ENCODE results near the gene PTPRF.
A peak's percentile ranks its signal among the peaks of the same experiment; 100 is the strongest.

Gene PTPRF

DNA sequence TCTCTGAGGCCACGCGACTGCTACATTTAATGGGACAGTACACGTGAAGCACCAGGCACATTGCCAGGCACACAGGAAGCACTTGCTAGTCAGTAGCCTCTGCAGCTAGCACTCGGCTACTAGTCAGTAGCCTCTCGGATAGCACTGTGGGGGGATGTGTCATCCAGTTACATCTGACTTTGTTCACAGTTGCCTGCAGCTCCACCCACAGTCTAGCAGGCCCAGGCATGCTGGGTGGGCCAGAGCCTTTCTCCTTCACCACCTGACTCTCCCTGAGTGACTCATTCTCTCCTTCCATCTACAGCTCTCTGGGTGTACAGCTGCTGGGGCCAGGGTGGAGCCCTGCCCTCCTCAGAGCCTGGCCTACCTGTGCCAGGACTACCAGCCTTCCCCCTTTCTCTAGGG is 51.5 kb downstream of the PTPRF start:
- DNase-seq (ENCODE audit: low read depth), result peak; percentile 97

DNA sequence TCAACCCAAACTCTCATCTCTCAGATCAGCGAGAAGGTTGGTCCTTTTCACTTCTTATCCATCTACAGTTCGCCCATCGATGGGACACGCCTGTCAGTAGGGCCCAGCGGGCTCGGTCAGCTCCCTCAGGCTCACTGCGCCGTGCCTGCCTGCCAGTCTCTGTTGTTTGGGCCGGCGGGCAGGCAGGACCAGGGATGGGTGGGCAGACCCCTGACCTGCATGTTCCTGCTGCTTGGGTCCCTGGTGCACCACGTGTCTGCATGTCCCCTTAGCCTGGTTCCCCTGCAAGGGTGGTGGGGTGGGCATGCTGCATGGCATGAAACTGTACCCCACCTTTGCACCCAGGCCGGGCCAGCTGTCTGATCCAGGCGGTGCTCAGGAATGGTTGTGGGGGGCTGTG is 52.4 kb downstream of the PTPRF start:
- DNase-seq (ENCODE audit: low read depth), result no peak

DNA sequence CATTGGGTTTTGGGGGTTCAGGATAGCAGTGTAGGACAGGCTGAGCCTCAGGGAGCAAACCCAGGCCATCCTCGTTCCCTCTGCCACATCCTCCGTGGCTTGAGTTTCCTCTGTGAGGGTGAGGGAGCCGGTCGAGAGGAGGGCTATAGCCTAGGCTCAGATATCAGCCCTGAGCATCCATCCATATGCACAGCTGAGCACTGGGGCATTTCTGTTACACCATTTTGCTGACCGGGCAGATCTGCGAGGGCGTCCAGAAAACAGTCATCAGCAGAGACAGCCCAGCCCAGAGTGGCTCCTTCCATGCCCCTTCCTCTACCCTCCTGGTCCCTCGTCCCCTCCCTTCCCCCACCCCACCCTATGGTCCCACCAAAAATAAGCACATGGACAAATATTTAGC is 53.5 kb downstream of the PTPRF start:
- no peak for DNase-seq (ENCODE audit: low read depth)

DNA sequence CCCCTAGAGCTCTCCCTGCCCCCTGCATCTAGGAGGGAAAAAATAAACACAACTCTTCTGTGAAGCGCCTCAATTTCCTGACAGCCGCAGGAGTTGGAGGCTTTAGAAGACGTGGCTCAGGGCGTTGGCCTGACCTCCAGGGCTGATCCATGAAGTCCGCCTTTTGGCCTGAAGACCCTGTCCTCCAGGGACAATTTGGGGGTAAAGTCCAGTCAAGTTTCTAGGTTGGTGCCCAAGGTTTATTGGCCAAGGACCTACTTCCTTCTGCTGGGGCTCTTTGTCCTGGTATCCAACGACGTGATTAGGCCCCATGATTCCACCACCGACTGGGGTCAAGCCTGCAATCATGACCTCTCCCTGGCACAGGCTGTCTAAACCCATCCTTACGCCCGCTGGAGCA is 54.9 kb downstream of the PTPRF start:
- DNase-seq (ENCODE audit: low read depth), result no peak

DNA sequence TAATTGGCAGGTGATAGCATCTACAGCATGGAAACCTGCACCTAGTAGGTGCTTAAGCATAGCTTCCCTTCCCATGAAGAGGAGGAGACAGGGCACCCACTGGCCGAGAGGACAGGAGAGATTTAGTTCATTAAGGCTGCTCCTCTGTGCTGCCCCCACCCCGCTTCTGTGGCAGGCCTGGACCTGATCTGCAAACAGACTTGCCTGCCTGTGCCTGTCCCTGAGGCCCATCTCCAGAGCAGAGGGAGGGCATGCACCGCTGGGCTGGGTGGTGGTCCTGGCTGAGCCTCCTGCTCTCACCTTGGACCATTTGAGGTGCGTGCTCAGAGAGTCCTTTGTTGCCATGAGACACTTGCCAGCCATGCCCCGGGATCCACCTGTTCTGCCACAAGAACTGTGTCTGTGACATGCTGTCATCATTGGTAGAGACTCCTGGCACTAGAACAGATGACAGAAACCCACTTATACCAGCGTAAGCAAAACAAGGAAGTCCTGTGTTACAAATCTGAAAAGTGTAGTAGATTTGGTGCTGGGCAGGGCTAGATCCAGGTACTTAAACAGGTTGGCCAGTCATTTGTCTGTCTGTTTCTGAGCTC is 55.6 kb downstream of the PTPRF start:
- DNase-seq (ENCODE audit: low read depth), result no peak

DNA sequence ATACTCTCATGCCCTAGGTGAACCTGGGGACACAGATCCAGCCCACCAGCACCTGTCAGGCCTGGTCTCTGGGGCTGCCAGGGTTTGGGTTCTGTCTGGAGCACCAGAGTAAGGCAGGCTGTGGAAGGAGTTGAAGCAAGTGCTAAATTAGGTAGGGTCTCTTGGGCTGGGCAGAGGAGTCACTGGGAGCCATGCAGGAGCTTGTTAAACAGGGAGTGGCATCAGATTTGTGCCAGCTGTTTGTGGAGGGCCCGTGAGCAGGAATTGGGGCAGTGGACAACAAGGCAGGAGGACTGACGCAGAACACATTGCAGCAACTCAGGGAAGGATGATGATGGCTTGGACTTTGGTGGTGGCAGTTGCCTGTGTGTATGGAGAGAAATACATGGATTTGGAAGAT is 56.3 kb downstream of the PTPRF start:
- DNase-seq (ENCODE audit: low read depth), result no peak

DNA sequence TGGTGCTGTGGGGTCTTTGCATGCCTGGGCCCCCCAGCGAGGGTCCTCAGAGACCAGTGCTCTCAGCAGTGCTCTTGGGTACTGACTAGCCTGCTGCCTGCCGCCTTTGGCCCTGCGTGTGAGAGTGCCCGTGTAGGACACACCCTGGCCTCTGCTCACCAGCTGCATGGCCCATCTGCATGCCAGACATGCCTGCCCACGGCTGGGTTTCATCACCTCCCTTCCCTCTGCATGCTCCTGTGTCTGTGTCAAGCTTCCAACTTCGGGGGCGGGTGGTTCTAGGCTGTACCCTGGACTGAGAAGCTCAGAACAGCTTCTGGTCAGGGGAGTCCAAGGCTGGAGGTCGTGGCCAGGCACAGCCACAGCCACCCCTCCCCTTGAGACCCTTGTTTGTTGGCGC is 56.9 kb downstream of the PTPRF start:
- no peak for DNase-seq (ENCODE audit: low read depth)

DNA sequence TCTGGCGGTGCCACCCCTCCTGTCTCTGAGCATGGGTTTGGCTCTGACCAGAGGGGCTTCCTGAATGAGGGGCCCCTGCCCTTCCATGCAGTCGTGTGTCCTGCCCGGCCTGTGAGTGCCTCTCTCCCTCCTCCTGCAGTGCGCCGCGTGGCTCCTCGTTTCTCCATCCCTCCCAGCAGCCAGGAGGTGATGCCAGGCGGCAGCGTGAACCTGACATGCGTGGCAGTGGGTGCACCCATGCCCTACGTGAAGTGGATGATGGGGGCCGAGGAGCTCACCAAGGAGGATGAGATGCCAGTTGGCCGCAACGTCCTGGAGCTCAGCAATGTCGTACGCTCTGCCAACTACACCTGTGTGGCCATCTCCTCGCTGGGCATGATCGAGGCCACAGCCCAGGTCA is 57.9 kb downstream of the PTPRF start:
- DNase-seq (ENCODE audit: low read depth), result no peak

DNA sequence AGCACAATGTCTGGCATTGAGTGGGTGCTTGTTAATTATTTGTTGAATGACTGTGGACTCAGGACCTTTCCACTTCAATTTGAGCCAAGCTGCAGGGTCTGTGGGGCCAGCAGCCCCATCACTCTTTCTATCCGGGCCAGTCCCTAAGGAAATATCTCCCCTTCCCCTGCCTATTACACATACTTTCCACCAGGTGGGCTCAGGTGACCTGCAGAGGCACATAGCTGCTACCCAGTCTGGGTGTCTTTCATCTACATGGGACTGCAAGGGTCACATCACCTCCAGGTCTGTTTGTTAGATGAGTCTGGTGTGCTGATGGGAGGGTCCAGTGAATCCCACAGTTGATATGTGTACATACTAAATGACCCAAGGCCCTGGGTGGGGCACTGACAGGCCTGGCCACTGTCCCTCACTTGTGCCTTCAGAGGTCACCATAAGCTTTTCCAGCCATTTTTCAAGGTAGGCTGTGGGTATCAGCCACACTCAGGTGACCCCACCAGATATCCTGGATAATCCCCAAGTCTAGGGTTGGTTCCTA is 59.8 kb downstream of the PTPRF start:
- no peak for DNase-seq (ENCODE audit: low read depth)

DNA sequence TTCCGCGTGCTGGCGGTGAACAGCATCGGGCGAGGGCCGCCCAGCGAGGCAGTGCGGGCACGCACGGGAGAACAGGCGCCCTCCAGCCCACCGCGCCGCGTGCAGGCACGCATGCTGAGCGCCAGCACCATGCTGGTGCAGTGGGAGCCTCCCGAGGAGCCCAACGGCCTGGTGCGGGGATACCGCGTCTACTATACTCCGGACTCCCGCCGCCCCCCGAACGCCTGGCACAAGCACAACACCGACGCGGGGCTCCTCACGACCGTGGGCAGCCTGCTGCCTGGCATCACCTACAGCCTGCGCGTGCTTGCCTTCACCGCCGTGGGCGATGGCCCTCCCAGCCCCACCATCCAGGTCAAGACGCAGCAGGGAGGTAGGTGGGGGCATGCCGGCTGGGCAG is 60.5 kb downstream of the PTPRF start:
- DNase-seq (ENCODE audit: low read depth), result no peak

DNA sequence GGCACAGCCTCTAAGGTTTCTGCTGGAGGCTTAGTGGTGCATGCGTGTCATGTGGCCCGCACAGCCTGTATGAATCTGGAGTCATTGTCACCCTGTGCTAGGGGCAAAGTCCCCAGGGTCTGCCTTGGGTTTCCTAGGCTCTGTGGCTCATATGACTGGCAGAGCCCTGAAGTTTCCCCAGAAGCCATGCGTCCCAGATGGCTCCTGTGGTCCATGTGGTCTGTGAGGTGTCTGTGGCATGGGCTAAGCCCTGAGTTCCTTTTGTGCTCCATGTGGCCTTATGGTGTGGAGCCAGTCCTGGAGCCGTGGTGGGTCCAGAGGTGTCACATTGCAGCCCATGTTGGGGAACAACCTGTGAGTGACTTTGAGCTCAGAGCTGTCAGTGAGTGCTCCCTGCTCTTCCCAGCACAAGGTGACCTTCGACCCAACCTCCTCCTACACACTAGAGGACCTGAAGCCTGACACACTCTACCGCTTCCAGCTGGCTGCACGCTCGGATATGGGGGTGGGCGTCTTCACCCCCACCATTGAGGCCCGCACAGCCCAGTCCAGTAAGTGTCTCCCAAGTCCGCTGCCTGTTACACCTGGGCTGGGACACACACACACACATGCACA is 61.5 kb downstream of the PTPRF start:
- DNase-seq (ENCODE audit: low read depth), result no peak

DNA sequence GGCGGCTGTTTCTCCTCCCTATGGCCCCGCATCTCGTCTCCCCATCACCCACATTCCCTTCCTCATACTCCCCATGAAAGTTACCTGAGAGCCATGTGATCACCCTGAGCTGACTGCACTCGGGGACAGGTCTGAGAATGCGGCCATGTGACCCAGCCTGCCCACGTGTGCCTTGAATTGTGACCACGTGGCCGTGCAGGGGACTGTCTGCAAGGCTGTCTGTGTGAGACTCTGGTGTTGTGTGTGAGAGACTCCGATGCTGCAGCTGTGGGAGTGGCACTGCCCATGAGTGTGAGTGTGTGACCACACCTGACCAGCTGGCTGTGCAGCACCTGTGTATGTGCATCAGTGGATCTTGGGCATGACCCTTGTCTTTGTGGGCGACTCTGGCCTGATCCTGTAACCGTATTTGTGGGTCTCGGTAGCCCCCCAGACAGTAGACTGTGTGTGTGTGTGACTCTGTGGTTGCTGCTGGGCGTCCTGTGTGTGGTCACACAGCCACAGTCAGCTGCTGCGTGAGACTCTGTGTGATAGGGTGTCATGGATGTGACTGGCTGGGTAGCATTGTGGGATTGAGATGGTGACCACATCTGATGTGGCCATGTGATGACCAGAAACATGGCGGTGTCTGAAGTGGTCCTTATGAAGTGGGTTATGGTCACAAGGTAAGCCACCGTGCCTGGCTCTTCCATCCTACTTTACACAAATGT is 62.4 kb downstream of the PTPRF start:
- no peak for DNase-seq (ENCODE audit: low read depth)

DNA sequence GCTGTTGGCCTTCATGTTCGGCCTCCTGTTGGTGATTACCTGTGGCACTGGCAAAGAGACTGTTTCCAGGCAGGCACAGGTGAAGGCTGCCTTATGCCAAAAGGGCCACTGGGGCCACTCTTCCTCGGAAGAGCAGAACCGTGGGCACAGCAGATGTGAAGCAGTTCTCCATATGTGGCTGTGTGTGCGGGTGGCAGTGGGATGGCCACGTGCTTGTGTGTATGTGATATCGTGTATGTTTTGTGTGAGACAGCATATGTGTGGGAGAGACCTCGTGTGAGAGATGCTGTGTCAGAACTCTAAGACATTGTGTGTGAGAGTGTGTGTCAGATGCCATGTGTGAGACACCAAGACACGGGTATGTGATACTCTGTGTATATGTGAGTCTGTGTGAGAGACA is 65.9 kb downstream of the PTPRF start:
- DNase-seq (ENCODE audit: low read depth), result no peak

DNA sequence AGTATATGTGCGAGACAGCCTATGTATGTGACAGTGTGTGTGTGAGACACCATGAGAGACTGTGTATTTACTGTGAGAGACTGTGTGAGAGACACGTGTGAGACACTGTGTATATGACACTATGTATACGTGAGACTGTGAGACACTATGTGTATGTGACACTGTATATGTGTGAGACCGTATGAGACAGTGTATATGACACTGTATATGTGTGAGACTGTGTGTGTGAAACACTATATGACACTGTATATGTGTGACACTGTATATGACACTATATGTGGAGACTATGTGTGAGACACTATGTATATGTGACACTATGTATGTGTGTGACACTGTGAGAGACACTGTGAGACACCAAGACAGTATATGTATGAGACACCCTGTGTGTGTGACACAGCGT is 66.3 kb downstream of the PTPRF start:
- no peak for DNase-seq (ENCODE audit: low read depth)

DNA sequence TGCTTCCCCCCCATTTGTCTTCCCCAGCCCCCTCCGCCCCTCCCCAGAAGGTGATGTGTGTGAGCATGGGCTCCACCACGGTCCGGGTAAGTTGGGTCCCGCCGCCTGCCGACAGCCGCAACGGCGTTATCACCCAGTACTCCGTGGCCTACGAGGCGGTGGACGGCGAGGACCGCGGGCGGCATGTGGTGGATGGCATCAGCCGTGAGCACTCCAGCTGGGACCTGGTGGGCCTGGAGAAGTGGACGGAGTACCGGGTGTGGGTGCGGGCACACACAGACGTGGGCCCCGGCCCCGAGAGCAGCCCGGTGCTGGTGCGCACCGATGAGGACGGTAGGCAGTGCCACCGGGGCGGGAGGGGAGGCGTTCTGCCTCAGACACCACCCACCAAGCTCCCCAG is 67.0 kb downstream of the PTPRF start:
- DNase-seq (ENCODE audit: low read depth), result no peak

DNA sequence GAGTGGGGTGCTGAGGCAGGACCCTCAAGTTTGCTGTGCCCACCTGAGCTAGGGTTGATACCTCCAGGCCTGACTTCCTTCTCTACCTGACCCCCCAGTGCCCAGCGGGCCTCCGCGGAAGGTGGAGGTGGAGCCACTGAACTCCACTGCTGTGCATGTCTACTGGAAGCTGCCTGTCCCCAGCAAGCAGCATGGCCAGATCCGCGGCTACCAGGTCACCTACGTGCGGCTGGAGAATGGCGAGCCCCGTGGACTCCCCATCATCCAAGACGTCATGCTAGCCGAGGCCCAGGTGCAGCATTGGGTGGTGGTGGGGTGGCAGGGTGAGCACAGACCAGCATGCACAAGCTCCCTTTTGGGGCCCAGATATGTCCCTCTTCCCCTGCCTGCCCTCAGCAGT is 67.9 kb downstream of the PTPRF start:
- no peak for DNase-seq (ENCODE audit: low read depth)

DNA sequence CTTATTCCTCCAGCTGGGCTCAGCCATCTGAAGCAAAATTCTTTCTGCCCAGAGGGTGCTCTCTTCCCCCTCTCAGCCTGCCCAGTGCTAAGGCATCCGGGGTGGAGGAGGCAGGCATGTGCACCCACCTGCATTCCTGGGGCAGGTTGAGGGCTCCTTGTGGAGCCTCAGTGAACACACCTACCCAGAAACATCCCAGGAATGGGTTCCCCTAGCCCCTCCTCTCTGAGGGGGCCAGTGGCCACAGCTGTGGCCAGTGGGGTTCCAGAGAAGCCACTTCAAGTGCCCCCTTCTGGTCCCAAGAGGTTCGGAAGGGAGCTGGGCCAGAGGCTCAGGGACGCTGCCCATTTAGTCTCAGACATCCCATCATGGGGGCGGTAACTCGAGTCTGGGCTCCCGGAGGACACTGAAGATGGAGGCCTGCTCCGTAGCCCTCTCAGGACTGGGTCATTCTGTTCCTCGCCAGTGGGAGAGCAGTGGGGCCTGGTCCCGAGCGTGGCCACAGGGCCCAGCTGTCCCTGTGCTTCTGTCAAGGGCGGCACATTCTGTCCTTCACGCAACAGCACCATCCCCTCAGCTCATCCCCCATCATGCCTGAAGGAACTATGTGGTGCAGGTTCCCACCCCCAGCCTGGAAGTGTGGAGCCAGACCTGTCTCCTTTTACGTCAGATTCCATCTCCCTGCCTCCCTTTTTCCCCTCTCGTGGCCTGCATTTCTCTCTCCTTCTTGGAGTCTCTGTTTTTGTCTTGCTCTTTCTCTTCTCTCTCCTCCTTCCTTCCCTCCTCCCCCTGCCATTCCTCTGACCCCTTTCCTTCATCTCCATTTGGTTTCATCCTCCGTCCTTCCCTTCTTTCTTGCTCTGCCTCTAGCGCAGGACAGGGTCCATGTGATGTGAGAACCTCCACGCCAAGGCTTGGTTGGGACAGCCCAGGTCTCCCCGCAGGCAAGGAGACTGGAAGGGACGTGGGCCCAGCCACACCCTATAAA is 69.6 kb downstream of the PTPRF start:
- no peak for DNase-seq (ENCODE audit: low read depth)

DNA sequence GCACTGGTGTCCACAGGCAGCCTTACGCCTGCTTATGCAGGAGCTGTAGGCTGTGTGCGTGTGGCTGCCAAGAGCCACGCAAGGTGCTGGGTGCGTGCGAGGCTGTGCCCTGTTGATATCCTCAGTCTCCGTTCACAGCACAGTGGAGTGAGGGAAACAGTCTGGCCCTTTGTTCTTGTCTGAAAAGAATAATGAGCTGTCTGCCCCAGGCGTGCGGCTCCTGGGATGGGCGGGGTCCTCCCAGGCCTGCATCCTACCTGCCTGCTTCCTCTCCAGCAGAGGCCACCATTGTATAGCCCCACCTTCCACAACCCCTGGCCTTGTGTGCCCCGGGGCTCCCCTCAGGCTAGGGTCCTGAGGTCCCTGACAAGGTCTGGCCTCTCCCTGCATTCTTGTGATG is 72.3 kb downstream of the PTPRF start:
- DNase-seq (ENCODE audit: low read depth), result no peak

DNA sequence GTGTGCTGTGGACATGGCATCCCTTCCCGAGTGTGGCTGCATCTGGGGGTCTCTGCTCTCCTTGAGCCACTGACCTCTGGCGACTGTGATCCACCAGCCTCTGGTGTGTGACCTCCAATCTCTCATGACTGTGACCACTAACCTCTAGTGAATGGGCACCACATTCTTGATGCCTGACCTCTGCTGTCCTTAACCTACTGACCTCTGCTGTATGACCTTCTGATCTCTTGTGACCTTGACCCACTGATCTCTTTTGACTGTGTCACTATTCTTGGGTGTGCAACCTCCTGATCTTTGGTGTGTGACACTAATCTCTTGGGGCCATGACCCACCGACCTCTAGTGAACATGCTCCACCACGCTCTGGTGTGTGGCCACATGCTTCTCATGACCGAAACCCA is 73.5 kb downstream of the PTPRF start:
- DNase-seq (ENCODE audit: low read depth), result no peak

DNA sequence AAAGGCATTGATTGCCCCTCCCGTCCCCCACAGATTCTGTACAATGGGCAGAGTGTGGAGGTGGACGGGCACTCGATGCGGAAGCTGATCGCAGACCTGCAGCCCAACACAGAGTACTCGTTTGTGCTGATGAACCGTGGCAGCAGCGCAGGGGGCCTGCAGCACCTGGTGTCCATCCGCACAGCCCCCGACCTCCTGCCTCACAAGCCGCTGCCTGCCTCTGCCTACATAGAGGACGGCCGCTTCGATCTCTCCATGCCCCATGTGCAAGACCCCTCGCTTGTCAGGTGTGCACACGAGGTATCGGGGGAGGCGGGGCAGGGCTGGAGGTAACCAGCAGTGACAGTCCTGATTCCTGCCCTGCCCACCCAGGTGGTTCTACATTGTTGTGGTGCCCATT is 74.5 kb downstream of the PTPRF start:
- DNase-seq (ENCODE audit: low read depth), result no peak

DNA sequence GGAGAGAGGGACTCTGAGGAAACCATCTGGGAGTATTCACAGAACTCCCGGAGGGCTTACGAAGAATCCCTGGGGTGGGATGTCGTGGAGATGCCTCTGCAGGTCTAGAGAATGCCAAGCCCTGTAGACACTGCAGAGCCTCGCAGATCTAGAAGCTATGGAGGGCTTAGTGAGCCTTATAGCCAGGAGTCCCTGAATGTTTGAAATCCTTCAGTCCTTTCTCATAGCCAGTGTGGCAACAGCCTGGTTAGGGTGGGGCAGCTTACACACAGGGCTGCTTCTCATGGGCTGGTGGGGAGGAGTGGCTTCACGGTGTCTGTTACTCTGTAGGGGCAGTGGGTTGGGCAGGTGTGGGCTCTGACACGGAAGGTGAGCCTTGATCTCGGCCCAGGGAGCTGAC is 75.1 kb downstream of the PTPRF start:
- no peak for DNase-seq (ENCODE audit: low read depth)

DNA sequence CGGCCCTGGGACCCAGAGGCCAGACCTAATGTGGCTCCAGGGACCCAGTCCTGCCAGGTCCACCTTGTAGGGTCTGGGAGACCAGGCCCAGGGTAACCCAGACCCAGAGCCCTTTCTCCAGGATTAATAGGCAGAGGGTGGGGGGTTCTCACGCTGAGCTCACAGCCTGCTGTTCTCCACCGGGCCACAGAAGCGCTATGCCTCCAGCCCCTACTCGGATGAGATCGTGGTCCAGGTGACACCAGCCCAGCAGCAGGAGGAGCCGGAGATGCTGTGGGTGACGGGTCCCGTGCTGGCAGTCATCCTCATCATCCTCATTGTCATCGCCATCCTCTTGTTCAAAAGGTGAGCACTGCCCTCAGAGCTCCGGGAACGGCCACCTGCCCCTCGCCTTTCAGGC is 75.9 kb downstream of the PTPRF start:
- DNase-seq (ENCODE audit: low read depth), result no peak
